ENCODE results near the gene RAPGEF4.

The RAPGEF4 gene

GRCh38 chr2:173050684-173051083 is 315.0 kb downstream of the RAPGEF4 start:
- no peak for TF ChIP-seq CTCF (conservative IDR thresholded peaks at IDR 0.05; ENCODE audit: low read depth)
- ChIA-PET CTCF (interaction anchor here (0.6 kb wide), 1 partner anchor 23 kb away, joined by 4 read pairs; no protein-coding TSS in a partner anchor), POLR2A (ENCODE audit: low non-redundant PET) (no interaction called here)
- H3K27ac ChIP-seq: peak overlapping the region; percentile 75
- no peak for DNase-seq (ENCODE audit: low spot score)

GRCh38 chr2:173051463-173052215 is 316.0 kb downstream of the RAPGEF4 start:
- no peak for TF ChIP-seq CTCF (conservative IDR thresholded peaks at IDR 0.05; ENCODE audit: low read depth)
- ChIA-PET CTCF (interaction anchor here (0.6 kb wide), 1 partner anchor 24 kb away, joined by 4 read pairs; no protein-coding TSS in a partner anchor), POLR2A (ENCODE audit: low non-redundant PET) (no interaction called here)
- no peak for DNase-seq (ENCODE audit: low spot score)
- no peak overlapping the region for H3K27ac ChIP-seq

- DNase-seq (ENCODE audit: low spot score): no peak
- CTCF ChIA-PET: no interaction called here
- no peak for TF ChIP-seq CTCF (conservative IDR thresholded peaks at IDR 0.05; ENCODE audit: low read depth)
- POLR2A ChIA-PET (ENCODE audit: low non-redundant PET): no interaction called here
- no peak overlapping the region for H3K27ac ChIP-seq
These were observed 317.5 kb downstream of the RAPGEF4 start for GRCh38 chr2:173053043-173053699.

DNA sequence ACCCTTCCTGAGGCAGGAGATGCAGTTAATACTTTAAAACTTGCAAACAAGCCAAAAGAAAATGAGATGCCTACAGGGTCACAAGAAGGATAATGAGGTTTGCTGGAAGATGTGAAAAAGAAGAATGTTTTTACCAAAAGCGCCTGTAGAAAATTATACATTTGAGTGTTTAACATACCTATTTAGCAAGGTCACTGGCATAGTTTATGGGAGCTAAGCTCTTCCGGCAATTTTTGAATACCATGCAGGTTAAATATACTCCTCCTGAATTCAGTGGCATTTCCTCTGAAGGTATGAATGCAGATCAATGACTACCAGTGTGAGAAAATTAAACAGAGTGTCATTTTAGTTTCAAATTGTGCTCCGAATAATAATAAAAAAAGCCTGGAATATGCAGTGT is 318.8 kb downstream of the RAPGEF4 start:
- no peak overlapping the region for H3K27ac ChIP-seq
- no peak for DNase-seq (ENCODE audit: low spot score)
- TF ChIP-seq CTCF (conservative IDR thresholded peaks at IDR 0.05; ENCODE audit: low read depth): no peak
- POLR2A ChIA-PET (ENCODE audit: low non-redundant PET): no interaction called here
- CTCF ChIA-PET: interaction anchor here (0.7 kb wide), 2 partner anchors 189 to 1562 kb away, joined by 3 read pairs; no protein-coding TSS in a partner anchor

GRCh38 chr2:173056705-173057364 is 321.2 kb downstream of the RAPGEF4 start:
- no peak overlapping the region for H3K27ac ChIP-seq
- POLR2A ChIA-PET (ENCODE audit: low non-redundant PET): no interaction called here
- DNase-seq (ENCODE audit: low spot score): no peak
- TF ChIP-seq CTCF (conservative IDR thresholded peaks at IDR 0.05; ENCODE audit: low read depth): no peak
- CTCF ChIA-PET: interaction anchor here (0.7 to 1.2 kb wide), 2 partner anchors 29 to 345 kb away, joined by 4 read pairs; no protein-coding TSS in a partner anchor

DNA sequence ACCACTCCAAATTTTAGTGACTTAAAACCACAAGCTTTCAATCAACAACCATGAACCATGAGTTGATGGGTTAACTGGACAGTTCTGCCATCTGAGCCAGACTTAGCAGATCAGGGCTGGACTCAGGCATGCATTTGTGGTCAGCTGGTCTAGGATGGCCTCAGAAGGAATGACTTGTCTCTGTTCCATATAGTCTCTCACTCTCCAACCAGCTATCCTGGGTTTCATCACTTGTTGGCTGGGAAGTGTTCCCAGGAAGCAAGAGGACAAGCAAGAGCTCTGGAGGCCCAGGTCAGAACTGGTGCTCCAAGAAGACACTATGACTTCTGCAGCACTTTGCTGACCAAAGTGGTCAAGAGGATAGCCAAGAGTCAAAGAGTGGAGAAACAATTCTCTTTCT is 322.5 kb downstream of the RAPGEF4 start:
- CTCF ChIA-PET: interaction anchor here (0.6 kb wide), 2 partner anchors 35 to 113 kb away, joined by 3 read pairs; no protein-coding TSS in a partner anchor
- POLR2A ChIA-PET (ENCODE audit: low non-redundant PET): no interaction called here
- no peak for TF ChIP-seq CTCF (conservative IDR thresholded peaks at IDR 0.05; ENCODE audit: low read depth)
- H3K27ac ChIP-seq: no peak overlapping the region
- no peak for DNase-seq (ENCODE audit: low spot score)
